DND-41 (cell line): ENCODE data around the gene OR2T10.

Source experiments
- EZH2 ChIP-seq: IDR thresholded peaks from 3 replicates; pipeline ENCODE4 v1.6.1; 2012; ENCODE audit warnings: borderline replicate concordance, low read depth, mild to moderate bottlenecking, moderate library complexity, low read length, inconsistent platforms; ENCODE audit not compliant: severe bottlenecking
- TF ChIP-seq, protein P1 (sequence below): IDR thresholded peaks from 2 replicates; pipeline ENCODE4 v1.5.1; 2012; ENCODE audit warnings: borderline replicate concordance, low read length, moderate library complexity, mild to moderate bottlenecking; ENCODE audit not compliant: poor library complexity, severe bottlenecking; ENCODE audit errors: extremely low read depth

DNA sequence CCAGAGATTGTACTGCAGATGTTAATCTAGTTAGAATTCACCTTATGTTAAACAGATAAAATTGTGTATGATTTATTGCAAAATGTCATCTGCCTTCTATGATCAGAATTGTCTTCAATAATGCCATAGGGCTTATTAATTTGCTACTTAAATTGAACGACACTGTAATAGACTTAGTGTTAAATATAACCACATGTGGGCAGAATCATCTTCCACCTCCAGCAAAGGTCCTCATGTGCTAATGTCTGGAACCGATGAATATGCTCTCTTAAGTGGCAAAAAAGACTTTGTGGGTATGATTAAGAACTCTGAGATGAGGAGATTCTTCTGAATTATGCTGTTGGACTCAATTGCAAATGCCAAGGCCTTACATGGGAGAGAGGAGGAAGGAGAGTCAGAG, 33.1 kb upstream of the OR2T10 start:
- no peak for TF ChIP-seq EZH2
- TF ChIP-seq, protein P1, sequence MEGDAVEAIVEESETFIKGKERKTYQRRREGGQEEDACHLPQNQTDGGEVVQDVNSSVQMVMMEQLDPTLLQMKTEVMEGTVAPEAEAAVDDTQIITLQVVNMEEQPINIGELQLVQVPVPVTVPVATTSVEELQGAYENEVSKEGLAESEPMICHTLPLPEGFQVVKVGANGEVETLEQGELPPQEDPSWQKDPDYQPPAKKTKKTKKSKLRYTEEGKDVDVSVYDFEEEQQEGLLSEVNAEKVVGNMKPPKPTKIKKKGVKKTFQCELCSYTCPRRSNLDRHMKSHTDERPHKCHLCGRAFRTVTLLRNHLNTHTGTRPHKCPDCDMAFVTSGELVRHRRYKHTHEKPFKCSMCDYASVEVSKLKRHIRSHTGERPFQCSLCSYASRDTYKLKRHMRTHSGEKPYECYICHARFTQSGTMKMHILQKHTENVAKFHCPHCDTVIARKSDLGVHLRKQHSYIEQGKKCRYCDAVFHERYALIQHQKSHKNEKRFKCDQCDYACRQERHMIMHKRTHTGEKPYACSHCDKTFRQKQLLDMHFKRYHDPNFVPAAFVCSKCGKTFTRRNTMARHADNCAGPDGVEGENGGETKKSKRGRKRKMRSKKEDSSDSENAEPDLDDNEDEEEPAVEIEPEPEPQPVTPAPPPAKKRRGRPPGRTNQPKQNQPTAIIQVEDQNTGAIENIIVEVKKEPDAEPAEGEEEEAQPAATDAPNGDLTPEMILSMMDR = no peak
